ENCODE data around the gene SLC4A4. TPM values are rescaled to one million over a fixed set of nuclear protein-coding genes. Genes with fewer than 3 reads are reported as not detected.

Gene SLC4A4
- total RNA-seq, 1 donor from 2014 or later = 5.0 TPM

GRCh38 chr4:71429962-71430361 lies 91.1 kb downstream of the SLC4A4 start:
- no peak overlapping the region for H3K4me3 Mint-ChIP-seq (ENCODE audit: unreplicated experiment)
- H3K36me3 Mint-ChIP-seq (ENCODE audit: low read depth, unreplicated experiment) = no peaks in the 10 kb centered on the region
- no peaks in the 10 kb centered on the region for H3K27me3 Mint-ChIP-seq (ENCODE audit: unreplicated experiment)
- DNase-seq (ENCODE audit: low spot score) = no peak
- no peak overlapping the region for H3K27ac Mint-ChIP-seq (ENCODE audit: unreplicated experiment)
- no peaks in the 10 kb centered on the region for H3K4me1 Mint-ChIP-seq (ENCODE audit: unreplicated experiment)
- H3K9me3 Mint-ChIP-seq (ENCODE audit: unreplicated experiment) = no peaks in the 10 kb centered on the region
- no peak for TF ChIP-seq CTCF (IDR thresholded peaks at IDR 0.05; ENCODE audit: unreplicated experiment)

- Mint-ChIP-seq H3K27ac (ENCODE audit: unreplicated experiment) (no peak overlapping the region), H3K4me3 (ENCODE audit: unreplicated experiment) (no peak overlapping the region), H3K36me3 (ENCODE audit: low read depth, unreplicated experiment) (no peaks in the 10 kb centered on the region), H3K4me1 (ENCODE audit: unreplicated experiment) (no peaks in the 10 kb centered on the region), H3K9me3 (ENCODE audit: unreplicated experiment) (no peaks in the 10 kb centered on the region), H3K27me3 (ENCODE audit: unreplicated experiment) (no peaks in the 10 kb centered on the region)
- DNase-seq (ENCODE audit: low spot score) = no peak
- TF ChIP-seq CTCF (IDR thresholded peaks at IDR 0.05; ENCODE audit: unreplicated experiment) = no peak
Observed at GRCh38 chr4:71430609-71431008, 91.8 kb downstream of the SLC4A4 start.

GRCh38 chr4:71440612-71441011 lies 101.8 kb downstream of the SLC4A4 start:
- H3K27me3 Mint-ChIP-seq (ENCODE audit: unreplicated experiment) = no peaks in the 10 kb centered on the region
- no peak for DNase-seq (ENCODE audit: low spot score)
- H3K27ac Mint-ChIP-seq (ENCODE audit: unreplicated experiment) = no peak overlapping the region
- no peak overlapping the region for H3K4me3 Mint-ChIP-seq (ENCODE audit: unreplicated experiment)
- peaks cover 12% of the 10 kb centered on the region for H3K4me1 Mint-ChIP-seq (ENCODE audit: unreplicated experiment)
- no peak for TF ChIP-seq CTCF (IDR thresholded peaks at IDR 0.05; ENCODE audit: unreplicated experiment)
- H3K9me3 Mint-ChIP-seq (ENCODE audit: unreplicated experiment) = no peaks in the 10 kb centered on the region
- no peaks in the 10 kb centered on the region for H3K36me3 Mint-ChIP-seq (ENCODE audit: low read depth, unreplicated experiment)

GRCh38 chr4:71441186-71442169 lies 102.7 kb downstream of the SLC4A4 start:
- DNase-seq (ENCODE audit: low spot score) = no peak
- Mint-ChIP-seq H3K36me3 (ENCODE audit: low read depth, unreplicated experiment) (no peaks in the 10 kb centered on the region), H3K9me3 (ENCODE audit: unreplicated experiment) (no peaks in the 10 kb centered on the region), H3K4me3 (ENCODE audit: unreplicated experiment) (no peak overlapping the region), H3K27me3 (ENCODE audit: unreplicated experiment) (no peaks in the 10 kb centered on the region), H3K27ac (ENCODE audit: unreplicated experiment) (no peak overlapping the region), H3K4me1 (ENCODE audit: unreplicated experiment) (peaks cover 12% of the 10 kb centered on the region)
- no peak for TF ChIP-seq CTCF (IDR thresholded peaks at IDR 0.05; ENCODE audit: unreplicated experiment)

- no peaks in the 10 kb centered on the region for H3K9me3 Mint-ChIP-seq (ENCODE audit: unreplicated experiment)
- DNase-seq (ENCODE audit: low spot score) = no peak
- no peaks in the 10 kb centered on the region for H3K27me3 Mint-ChIP-seq (ENCODE audit: unreplicated experiment)
- no peak overlapping the region for H3K27ac Mint-ChIP-seq (ENCODE audit: unreplicated experiment)
- no peaks in the 10 kb centered on the region for H3K36me3 Mint-ChIP-seq (ENCODE audit: low read depth, unreplicated experiment)
- no peak overlapping the region for H3K4me3 Mint-ChIP-seq (ENCODE audit: unreplicated experiment)
- peaks cover 12% of the 10 kb centered on the region for H3K4me1 Mint-ChIP-seq (ENCODE audit: unreplicated experiment)
- no peak for TF ChIP-seq CTCF (IDR thresholded peaks at IDR 0.05; ENCODE audit: unreplicated experiment)
Observed at GRCh38 chr4:71442336-71442735, 103.5 kb downstream of the SLC4A4 start.
